Measurements from ENCODE around the gene TBC1D17. TPM values are rescaled to one million over a fixed set of nuclear protein-coding genes. Genes with fewer than 3 reads are reported as not detected.

The TBC1D17 gene
- total RNA-seq, 6 experiments from 2014 or later, result 12.6 to 38.1 (median 27.8) TPM

DNA sequence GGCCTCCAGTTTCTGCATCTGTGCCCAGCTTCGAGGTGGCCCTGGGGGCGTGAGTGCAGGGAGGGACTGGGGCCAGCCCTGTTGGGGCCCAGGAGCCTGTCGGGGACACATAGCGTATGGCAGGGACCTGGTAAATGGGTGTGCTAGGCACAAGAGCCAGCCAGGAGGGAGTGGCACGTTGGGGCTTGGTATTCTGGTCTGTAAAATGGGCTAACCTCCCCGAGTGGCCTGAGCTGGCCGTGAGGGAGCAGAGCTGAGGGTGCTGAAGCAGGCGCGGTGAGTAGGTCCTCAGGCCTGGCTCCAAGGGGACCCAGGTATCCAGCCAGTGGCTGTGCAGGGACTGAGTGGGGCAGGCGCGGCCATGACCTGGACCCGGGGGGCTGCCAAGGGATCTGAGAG is 22.2 kb upstream of the TBC1D17 start:
- H3K27ac ChIP-seq, result no peak overlapping the region

DNA sequence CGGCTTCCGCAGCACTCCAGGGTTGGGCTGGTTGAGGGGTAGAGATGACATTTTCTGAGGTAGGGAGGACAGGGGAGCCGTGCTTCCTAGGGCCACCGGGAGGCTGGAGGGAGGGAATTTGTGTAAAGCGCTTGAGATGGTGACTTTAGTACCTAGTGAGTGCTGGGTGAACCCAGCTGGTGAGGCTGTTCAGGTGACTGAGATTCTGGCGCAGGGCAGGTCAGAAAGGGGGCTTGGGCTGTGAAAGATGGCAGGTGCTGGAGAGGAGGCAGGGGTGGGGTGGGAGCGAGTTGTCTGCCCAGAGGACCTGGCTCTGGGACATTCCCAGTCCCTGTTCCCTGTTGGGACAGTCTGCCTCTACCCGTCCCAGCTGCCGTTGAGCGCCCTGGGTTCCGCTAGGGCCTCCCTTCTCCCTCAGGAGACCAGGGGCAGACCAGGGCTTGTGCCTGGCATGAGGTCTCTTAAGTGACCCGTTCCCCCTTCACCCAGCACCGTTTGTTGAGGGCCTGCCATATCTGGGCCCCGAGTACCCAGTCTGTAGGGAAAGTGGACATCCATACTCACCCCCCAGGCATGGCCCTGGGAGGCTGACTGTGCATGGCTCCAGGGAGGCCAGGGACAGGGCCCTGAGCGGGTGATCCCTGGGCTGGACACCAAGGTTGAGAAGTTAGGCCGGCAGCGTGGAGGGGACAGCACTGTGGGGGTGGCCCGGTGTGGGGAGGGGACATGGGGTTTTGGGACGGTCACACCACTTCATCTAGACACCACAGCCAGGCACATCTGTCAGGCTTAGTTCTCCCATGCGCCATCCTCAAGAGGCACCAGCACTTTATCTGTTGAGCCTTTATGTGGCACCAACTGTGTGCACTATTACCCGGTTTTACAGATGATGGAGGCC is 21.6 kb upstream of the TBC1D17 start:
- Histone ChIP-seq H3K36me3 (peaks cover 0 to 43% (median 4%) of the 10 kb centered on the region in 4 donors), H3K27me3 (no peaks in the 10 kb centered on the region), H3K9me3 (no peaks in the 10 kb centered on the region), H3K4me1 (peaks cover 0 to 17% (median 5%) of the 10 kb centered on the region in 4 donors), H3K4me3 (no peak overlapping the region), H3K27ac (no peak overlapping the region)
- WGBS (ENCODE audit: insufficient coverage, low coverage, low lambda C conversion rate, missing lambda C conversion rate), result 93% methylated on average over 6 of the region's 21 CpGs
- TF ChIP-seq, protein P1, sequence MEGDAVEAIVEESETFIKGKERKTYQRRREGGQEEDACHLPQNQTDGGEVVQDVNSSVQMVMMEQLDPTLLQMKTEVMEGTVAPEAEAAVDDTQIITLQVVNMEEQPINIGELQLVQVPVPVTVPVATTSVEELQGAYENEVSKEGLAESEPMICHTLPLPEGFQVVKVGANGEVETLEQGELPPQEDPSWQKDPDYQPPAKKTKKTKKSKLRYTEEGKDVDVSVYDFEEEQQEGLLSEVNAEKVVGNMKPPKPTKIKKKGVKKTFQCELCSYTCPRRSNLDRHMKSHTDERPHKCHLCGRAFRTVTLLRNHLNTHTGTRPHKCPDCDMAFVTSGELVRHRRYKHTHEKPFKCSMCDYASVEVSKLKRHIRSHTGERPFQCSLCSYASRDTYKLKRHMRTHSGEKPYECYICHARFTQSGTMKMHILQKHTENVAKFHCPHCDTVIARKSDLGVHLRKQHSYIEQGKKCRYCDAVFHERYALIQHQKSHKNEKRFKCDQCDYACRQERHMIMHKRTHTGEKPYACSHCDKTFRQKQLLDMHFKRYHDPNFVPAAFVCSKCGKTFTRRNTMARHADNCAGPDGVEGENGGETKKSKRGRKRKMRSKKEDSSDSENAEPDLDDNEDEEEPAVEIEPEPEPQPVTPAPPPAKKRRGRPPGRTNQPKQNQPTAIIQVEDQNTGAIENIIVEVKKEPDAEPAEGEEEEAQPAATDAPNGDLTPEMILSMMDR (IDR thresholded peaks at IDR 0.05), result no peak
- TF ChIP-seq POLR2A (IDR thresholded peaks at IDR 0.05), result peak; percentile 5
- DNase-seq (peak in 1 of 3 donors; percentile 47), ATAC-seq (no peak)
- intact Hi-C loops (cut with DNase I), result no loop called here

More for the DNA sequence above, 22.2 kb upstream of the TBC1D17 start:
- TF ChIP-seq, protein P1 (IDR thresholded peaks at IDR 0.05), result no peak
- TF ChIP-seq POLR2A (IDR thresholded peaks at IDR 0.05), result no peak
- Histone ChIP-seq H3K36me3 (peaks cover 0 to 36% (median 2%) of the 10 kb centered on the region in 4 donors), H3K9me3 (no peaks in the 10 kb centered on the region), H3K27me3 (no peaks in the 10 kb centered on the region), H3K4me3 (no peak overlapping the region), H3K4me1 (peaks cover 0 to 17% (median 5%) of the 10 kb centered on the region in 4 donors)
- intact Hi-C loops (cut with DNase I), result no loop called here
- DNase-seq (peak in 1 of 3 donors; percentile 46), ATAC-seq (no peak)
- 90% methylated on average over 6 of the region's 12 CpGs for WGBS (ENCODE audit: insufficient coverage, low coverage, low lambda C conversion rate, missing lambda C conversion rate)

DNA sequence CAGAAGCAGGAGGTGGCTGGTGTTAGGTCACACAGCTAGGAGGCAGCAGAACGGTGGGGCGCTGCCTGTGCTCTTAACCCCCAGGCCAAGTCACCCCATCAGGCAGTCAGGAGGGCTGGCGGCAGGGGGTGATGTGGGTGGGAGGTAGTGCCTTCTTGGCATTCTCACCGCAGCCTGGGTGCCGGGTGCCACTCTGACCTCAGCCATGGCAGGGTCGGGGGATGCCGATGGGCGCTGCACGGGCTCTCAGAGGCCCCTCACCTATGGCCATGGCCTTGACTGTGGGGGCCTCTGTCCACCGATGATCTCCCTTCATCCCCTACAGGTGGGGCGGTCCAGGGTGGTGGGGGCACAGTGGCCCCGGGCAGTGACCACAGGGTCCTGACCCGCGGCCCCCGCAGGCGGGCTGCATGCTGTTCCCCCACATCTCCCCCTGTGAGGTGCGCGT is 20.9 kb upstream of the TBC1D17 start:
- WGBS (ENCODE audit: insufficient coverage, low coverage, low lambda C conversion rate, missing lambda C conversion rate), result no CpG with 5 or more reads among the region's 18 CpGs
- ATAC-seq (no peak), DNase-seq (peak in 1 of 3 donors; percentile 46)
- no peak for TF ChIP-seq POLR2A (IDR thresholded peaks at IDR 0.05)
- TF ChIP-seq, protein P1 (IDR thresholded peaks at IDR 0.05), result no peak
- Histone ChIP-seq H3K9me3 (no peaks in the 10 kb centered on the region), H3K4me3 (no peak overlapping the region), H3K36me3 (peaks cover 0 to 43% (median 4%) of the 10 kb centered on the region in 4 donors), H3K4me1 (peaks cover 0 to 17% (median 5%) of the 10 kb centered on the region in 4 donors), H3K27ac (no peak overlapping the region), H3K27me3 (no peaks in the 10 kb centered on the region)
- intact Hi-C loops (cut with DNase I), result no loop called here

DNA sequence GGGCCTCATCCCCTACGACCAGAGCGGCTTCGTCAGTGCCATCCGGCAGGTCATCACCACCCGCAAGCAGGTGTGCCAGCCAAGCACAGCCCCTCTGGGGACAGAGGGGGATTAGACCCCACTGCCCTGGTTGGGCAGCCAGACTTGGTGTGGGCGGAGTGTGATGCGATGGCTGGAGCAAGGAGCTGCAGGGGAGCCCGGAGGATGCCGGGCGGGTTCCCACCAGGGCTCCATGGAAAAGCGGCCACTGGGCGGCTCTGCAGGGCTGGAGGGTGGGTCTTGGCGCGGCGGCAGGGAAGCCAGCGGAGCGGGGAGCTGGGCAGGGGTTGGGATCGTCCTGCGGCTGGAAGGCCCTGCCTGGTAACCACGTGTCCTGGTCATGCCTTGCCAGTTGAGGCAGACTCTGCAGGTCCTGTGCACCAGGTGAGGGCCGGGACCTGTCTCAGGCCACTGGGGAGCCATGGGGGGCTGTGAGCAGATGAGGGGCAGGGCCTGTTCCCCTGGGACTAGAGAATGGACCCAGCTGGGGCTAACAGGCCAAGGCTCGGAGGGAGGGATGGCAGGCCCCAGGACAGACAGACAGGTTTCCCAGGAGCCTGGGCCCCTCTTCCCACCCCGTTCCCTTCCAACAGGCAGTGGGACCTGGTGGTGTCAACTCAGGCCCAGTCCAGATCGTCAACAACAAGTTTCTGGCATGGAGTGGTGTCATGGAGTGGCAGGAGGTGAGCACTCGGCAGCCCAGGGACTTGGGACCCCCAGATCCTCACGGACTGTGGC is 20.3 kb upstream of the TBC1D17 start:
- intact Hi-C loops (cut with DNase I), result no loop called here
- DNase-seq, result peak in 2 of 3 donors; percentile 51 to 53

More for the DNA sequence above, 20.3 kb upstream of the TBC1D17 start:
- no peaks in the 10 kb centered on the region for H3K9me3 ChIP-seq
- H3K27ac ChIP-seq, result no peak overlapping the region
- peaks cover 0 to 43% (median 4%) of the 10 kb centered on the region in 4 donors for H3K36me3 ChIP-seq
- H3K27me3 ChIP-seq, result no peaks in the 10 kb centered on the region
- no peak overlapping the region for H3K4me3 ChIP-seq
- H3K4me1 ChIP-seq, result peaks cover 0 to 14% (median 3%) of the 10 kb centered on the region in 4 donors
- TF ChIP-seq POLR2A (IDR thresholded peaks at IDR 0.05), result no peak
- TF ChIP-seq, protein P1 (IDR thresholded peaks at IDR 0.05), result no peak
- no CpG with 5 or more reads among the region's 26 CpGs for WGBS (ENCODE audit: insufficient coverage, low coverage, low lambda C conversion rate, missing lambda C conversion rate)
- ATAC-seq, result no peak
